GM12874 (cell line): ENCODE results near the gene ATF4.

Experiments used
- CTCF ChIP-seq: IDR thresholded peaks from 2 replicates; pipeline ENCODE4 v1.5.1; 2011; ENCODE audit warnings: low read depth, mild to moderate bottlenecking, control low read depth, low read length, moderate library complexity; ENCODE audit not compliant: insufficient read depth

The ATF4 gene

GRCh38 chr22:39568278-39568981 lies 48.1 kb downstream of the ATF4 start:
- no peak for TF ChIP-seq CTCF

DNA sequence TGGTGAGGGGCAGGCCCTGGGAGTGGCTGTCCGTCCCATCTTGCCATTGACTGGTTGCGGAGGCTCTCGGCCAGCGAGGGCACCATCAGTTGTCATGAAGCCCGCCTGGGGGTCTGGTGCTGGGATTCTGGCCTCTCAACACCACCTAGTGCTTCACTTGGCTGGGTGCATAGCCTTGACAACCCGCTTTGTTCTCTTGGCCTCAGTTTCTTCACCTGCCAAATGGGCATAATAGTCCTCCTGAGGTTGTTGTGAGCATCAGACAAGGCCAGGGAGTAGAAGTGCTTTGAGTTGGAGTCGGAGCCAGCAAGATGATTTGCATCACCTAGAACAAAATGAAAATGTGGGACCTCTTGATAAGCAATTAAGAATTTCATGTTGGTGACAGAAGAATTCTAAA lies 48.7 kb downstream of the ATF4 start:
- no peak for TF ChIP-seq CTCF

GRCh38 chr22:39570226-39570625 lies 49.9 kb downstream of the ATF4 start:
- TF ChIP-seq CTCF, result no peak

- TF ChIP-seq CTCF, result no peak
Measured at GRCh38 chr22:39570665-39571064, 50.3 kb downstream of the ATF4 start, which contains the start of gene CACNA1I. Gene CACNA1I, plus strand, starts transcription at chr22:39570753. Its CDS starts 0 bp downstream, at chr22:39570753.

DNA sequence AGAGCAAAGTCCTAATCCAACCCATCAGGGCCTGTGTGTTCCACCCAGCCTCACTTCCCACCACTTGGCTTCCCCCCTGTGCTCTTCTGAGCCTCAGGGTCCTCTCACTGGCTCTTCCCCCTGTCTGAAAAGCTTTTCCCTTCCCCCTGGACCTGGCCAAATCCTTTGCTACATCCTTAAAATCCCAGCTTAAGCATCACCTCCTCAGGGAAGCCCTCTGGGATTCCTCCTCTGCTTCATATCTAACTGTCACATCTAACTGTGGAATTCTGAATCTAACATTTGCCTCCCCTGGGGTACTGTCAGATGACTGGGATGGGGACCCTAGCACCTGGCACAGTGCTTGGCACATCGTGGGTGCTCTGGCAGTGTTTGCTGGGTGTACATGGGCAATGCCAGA lies 51.2 kb downstream of the ATF4 start:
- no peak for TF ChIP-seq CTCF
